Cardiac muscle cell (in vitro differentiated cells and primary cell): ENCODE data around the gene HPCA. TPM values are rescaled to one million over a fixed set of nuclear protein-coding genes. Genes with fewer than 3 reads are reported as not detected.

ENCODE experiments used
- DNase-seq, 2 donors: peaks; one replicate each; pipeline versions ENCODE4 v3.0.0 to v3.0.0-alpha.2; 2010 to 2017; ENCODE audit warnings: low read depth in 1 of 2, low spot score in 1 of 2
- H3K27ac ChIP-seq: fragments of 200-600 bp; sonication (generic); 2 replicates; pipeline ENCODE4 v1.5.1; 2016
- H3K27me3 ChIP-seq: fragments of 200-600 bp; sonication (generic); 2 replicates; pipeline ENCODE4 v1.6.0; 2016; ENCODE audit warnings: control low read depth
- H3K36me3 ChIP-seq: fragments of 200-600 bp; sonication (generic); 2 replicates; pipeline ENCODE4 v1.5.1; 2016; ENCODE audit warnings: control low read depth
- H3K4me1 ChIP-seq: fragments of 200-600 bp; sonication (generic); 2 replicates; pipeline ENCODE4 v1.8.1; 2017; ENCODE audit warnings: low read depth, mild to moderate bottlenecking, mixed run types
- H3K4me3 ChIP-seq: fragments of 200-600 bp; sonication (generic); 2 replicates; pipeline ENCODE4 v1.5.1; 2016; ENCODE audit warnings: mild to moderate bottlenecking
- H3K9me3 ChIP-seq: fragments of 200-600 bp; sonication (generic); 2 replicates; pipeline ENCODE4 v1.5.1; 2017; ENCODE audit warnings: low read depth, mild to moderate bottlenecking, control low read depth
- CTCF ChIP-seq: IDR thresholded peaks from 2 replicates; pipeline ENCODE4 v1.5.1; 2012; ENCODE audit warnings: low read depth, mild to moderate bottlenecking, low read length
- polyA plus RNA-seq: library from polyadenylated mRNA; unstranded; fragments of >200 nt; fragmentation: Nextera tagmentation; extraction: Ambion mirVana; gene quantifications from 2 replicates; pipeline ENCODE4 v1.2.1, GENCODE V29; 2016
- total RNA-seq: library from RNA; depleted of rRNA; stranded (reverse); fragments of >200 nt; gene quantifications from 2 replicates; pipeline ENCODE4 v1.2.3, GENCODE V29; 2016

Gene HPCA
- total and polyA plus RNA-seq, 2 experiments from 2014 or later = not detected

- Histone ChIP-seq H3K27me3 (peaks cover 48% of the 10 kb centered on the region), H3K4me3 (no peak overlapping the region), H3K27ac (no peak overlapping the region)
Measured at GRCh38 chr1:32884726-32885125, 1.6 kb upstream of the HPCA start.

GRCh38 chr1:32885676-32886003 lies 651 bp upstream of the HPCA start:
- H3K36me3 ChIP-seq = no peaks in the 10 kb centered on the region
- no peaks in the 10 kb centered on the region for H3K9me3 ChIP-seq
- no peak overlapping the region for H3K27ac ChIP-seq
- H3K27me3 ChIP-seq = peaks cover 55% of the 10 kb centered on the region
- no peak overlapping the region for H3K4me3 ChIP-seq
- no peak for DNase-seq
- TF ChIP-seq CTCF = no peak
- H3K4me1 ChIP-seq = no peaks in the 10 kb centered on the region

More at GRCh38 chr1:32884726-32885125, 1.6 kb upstream of the HPCA start:
- DNase-seq = no peak
- no peaks in the 10 kb centered on the region for H3K9me3 ChIP-seq
- H3K36me3 ChIP-seq = no peaks in the 10 kb centered on the region
- no peaks in the 10 kb centered on the region for H3K4me1 ChIP-seq
- TF ChIP-seq CTCF = no peak

- DNase-seq = no peak
- Histone ChIP-seq H3K36me3 (no peaks in the 10 kb centered on the region), H3K4me3 (no peak overlapping the region), H3K27ac (no peak overlapping the region), H3K9me3 (no peaks in the 10 kb centered on the region), H3K4me1 (no peaks in the 10 kb centered on the region), H3K27me3 (peaks cover 68% of the 10 kb centered on the region)
- no peak for TF ChIP-seq CTCF
Measured at GRCh38 chr1:32886828-32887414, 630 bp downstream of the HPCA start.

GRCh38 chr1:32887623-32888022 lies 1.3 kb downstream of the HPCA start:
- no peak for DNase-seq
- peaks cover 75% of the 10 kb centered on the region for H3K27me3 ChIP-seq

GRCh38 chr1:32888134-32888533 lies 1.8 kb downstream of the HPCA start:
- peaks cover 80% of the 10 kb centered on the region for H3K27me3 ChIP-seq
- no peak overlapping the region for H3K4me3 ChIP-seq
- no peak for DNase-seq
- H3K36me3 ChIP-seq = no peaks in the 10 kb centered on the region
- TF ChIP-seq CTCF = no peak
- H3K27ac ChIP-seq = no peak overlapping the region
- no peaks in the 10 kb centered on the region for H3K9me3 ChIP-seq
- H3K4me1 ChIP-seq = no peaks in the 10 kb centered on the region

More at GRCh38 chr1:32887623-32888022, 1.3 kb downstream of the HPCA start:
- Histone ChIP-seq H3K4me3 (no peak overlapping the region), H3K36me3 (no peaks in the 10 kb centered on the region), H3K4me1 (no peaks in the 10 kb centered on the region), H3K27ac (no peak overlapping the region), H3K9me3 (no peaks in the 10 kb centered on the region)
- no peak for TF ChIP-seq CTCF
